A549 (cell line): ENCODE data around the gene CEP85L.

Experiments used
- CHD2 ChIP-seq: fragments of 150-350 bp; IDR thresholded peaks from 2 replicates; pipeline ENCODE4 v1.6.1; 2014; ENCODE audit warnings: low read length; ENCODE audit not compliant: partially characterized antibody
- EP300 ChIP-seq, 2 experiments: fragments of >200 bp; sonication (Bioruptor Twin); formaldehyde crosslinking; IDR thresholded peaks; 2 replicates in 1 of 2; 3 replicates in 1 of 2; pipeline ENCODE4 v1.6.1; 2016 to 2017
- HDAC2 ChIP-seq: fragments of 200-600 bp; sonication (generic); IDR thresholded peaks from 2 replicates; pipeline ENCODE4 v1.6.1; 2016
- JUNB ChIP-seq: fragments of >200 bp; sonication (Bioruptor Twin); formaldehyde crosslinking; IDR thresholded peaks from 2 replicates; pipeline ENCODE4 v1.6.1; 2016
- MYC ChIP-seq: IDR thresholded peaks from 2 replicates; pipeline ENCODE4 v1.6.1; 2012; ENCODE audit warnings: mild to moderate bottlenecking, inconsistent platforms, low read length, improper control_type of control experiment, borderline replicate concordance
- POLR2A ChIP-seq: IDR thresholded peaks from 2 replicates; pipeline ENCODE4 v1.6.1; 2012; ENCODE audit warnings: mild to moderate bottlenecking, low read length
- RCOR1 ChIP-seq: fragments of 150-350 bp; IDR thresholded peaks from 2 replicates; pipeline ENCODE4 v1.6.1; 2014; ENCODE audit warnings: antibody characterized with exemption, low read length, low read depth
- REST ChIP-seq: fragments of 200-600 bp; sonication (generic); IDR thresholded peaks from 2 replicates; pipeline ENCODE4 v1.6.1; 2016; ENCODE audit warnings: antibody characterized with exemption, mild to moderate bottlenecking, moderate library complexity
- TF ChIP-seq, protein P1 (sequence below): fragments of >200 bp; sonication (Bioruptor Twin); formaldehyde crosslinking; IDR thresholded peaks from 3 replicates; pipeline ENCODE4 v1.5.1; 2016
- TF ChIP-seq, protein P2 (sequence below): fragments of 150-350 bp; IDR thresholded peaks from 2 replicates; pipeline ENCODE4 v1.6.1; 2014; ENCODE audit warnings: low read depth, mild to moderate bottlenecking, low read length
- TF ChIP-seq, protein P3 (sequence below): fragments of 250-450 bp; sonication (Bioruptor Pico); IDR thresholded peaks from 2 replicates; pipeline ENCODE4 v1.5.0; 2021; ENCODE audit warnings: mild to moderate bottlenecking, moderate library complexity, borderline replicate concordance

DNA sequence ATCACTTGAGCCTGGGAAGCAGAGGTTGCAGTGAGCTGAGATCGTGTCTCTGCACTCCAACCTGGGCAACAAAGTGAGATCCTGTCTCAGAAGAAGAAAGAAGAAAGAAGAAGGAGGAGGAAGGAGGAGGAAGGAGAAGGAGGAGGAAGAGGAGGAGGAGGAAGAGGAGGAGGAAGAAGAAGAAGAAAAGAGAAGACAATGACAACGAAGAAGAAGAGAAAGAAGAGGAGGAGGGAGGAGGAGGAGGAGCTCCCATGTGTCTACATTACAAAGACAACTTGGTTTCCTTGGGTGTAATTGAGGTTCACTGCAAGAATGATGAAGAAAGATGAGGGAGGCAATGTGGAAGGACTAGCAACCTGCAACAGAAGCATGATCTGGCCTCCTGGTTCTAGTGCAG, 21.3 kb upstream of the CEP85L start:
- TF ChIP-seq MYC (no peak), CHD2 (no peak), RCOR1 (no peak), EP300 (IDR thresholded peaks at IDR 0.05) (no peak), POLR2A (no peak), JUNB (no peak), REST (no peak), HDAC2 (no peak)
- TF ChIP-seq, protein P1, sequence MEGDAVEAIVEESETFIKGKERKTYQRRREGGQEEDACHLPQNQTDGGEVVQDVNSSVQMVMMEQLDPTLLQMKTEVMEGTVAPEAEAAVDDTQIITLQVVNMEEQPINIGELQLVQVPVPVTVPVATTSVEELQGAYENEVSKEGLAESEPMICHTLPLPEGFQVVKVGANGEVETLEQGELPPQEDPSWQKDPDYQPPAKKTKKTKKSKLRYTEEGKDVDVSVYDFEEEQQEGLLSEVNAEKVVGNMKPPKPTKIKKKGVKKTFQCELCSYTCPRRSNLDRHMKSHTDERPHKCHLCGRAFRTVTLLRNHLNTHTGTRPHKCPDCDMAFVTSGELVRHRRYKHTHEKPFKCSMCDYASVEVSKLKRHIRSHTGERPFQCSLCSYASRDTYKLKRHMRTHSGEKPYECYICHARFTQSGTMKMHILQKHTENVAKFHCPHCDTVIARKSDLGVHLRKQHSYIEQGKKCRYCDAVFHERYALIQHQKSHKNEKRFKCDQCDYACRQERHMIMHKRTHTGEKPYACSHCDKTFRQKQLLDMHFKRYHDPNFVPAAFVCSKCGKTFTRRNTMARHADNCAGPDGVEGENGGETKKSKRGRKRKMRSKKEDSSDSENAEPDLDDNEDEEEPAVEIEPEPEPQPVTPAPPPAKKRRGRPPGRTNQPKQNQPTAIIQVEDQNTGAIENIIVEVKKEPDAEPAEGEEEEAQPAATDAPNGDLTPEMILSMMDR, result no peak
- TF ChIP-seq, protein P2, sequence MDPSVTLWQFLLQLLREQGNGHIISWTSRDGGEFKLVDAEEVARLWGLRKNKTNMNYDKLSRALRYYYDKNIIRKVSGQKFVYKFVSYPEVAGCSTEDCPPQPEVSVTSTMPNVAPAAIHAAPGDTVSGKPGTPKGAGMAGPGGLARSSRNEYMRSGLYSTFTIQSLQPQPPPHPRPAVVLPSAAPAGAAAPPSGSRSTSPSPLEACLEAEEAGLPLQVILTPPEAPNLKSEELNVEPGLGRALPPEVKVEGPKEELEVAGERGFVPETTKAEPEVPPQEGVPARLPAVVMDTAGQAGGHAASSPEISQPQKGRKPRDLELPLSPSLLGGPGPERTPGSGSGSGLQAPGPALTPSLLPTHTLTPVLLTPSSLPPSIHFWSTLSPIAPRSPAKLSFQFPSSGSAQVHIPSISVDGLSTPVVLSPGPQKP, result no peak
- TF ChIP-seq, protein P3, sequence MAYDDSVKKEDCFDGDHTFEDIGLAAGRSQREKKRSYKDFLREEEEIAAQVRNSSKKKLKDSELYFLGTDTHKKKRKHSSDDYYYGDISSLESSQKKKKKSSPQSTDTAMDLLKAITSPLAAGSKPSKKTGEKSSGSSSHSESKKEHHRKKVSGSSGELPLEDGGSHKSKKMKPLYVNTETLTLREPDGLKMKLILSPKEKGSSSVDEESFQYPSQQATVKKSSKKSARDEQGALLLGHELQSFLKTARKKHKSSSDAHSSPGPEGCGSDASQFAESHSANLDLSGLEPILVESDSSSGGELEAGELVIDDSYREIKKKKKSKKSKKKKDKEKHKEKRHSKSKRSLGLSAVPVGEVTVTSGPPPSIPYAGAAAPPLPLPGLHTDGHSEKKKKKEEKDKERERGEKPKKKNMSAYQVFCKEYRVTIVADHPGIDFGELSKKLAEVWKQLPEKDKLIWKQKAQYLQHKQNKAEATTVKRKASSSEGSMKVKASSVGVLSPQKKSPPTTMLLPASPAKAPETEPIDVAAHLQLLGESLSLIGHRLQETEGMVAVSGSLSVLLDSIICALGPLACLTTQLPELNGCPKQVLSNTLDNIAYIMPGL (CRISPR knock-in tag), result no peak
